GM23248 (cell line): ENCODE measurements around the gene NACA2. TPM values are rescaled to one million over a fixed set of nuclear protein-coding genes. Genes with fewer than 3 reads are reported as not detected.
"Not testable (repeated sequence)": the region's sequence is repeated elsewhere in the genome, so short reads cannot be mapped to it uniquely, and the experiment has no call there.

Source experiments
- DNase-seq: peaks from one replicate; pipeline ENCODE4 v3.0.0-alpha.2; 2015
- H2AFZ ChIP-seq: fragments of 200-600 bp; sonication (generic); 2 replicates; pipeline ENCODE4 v1.6.1; 2016; ENCODE audit warnings: antibody characterized with exemption
- H3F3A ChIP-seq: fragments of 200-600 bp; sonication (generic); 2 replicates; pipeline ENCODE4 v1.6.1; 2016; ENCODE audit warnings: mild to moderate bottlenecking, antibody characterized with exemption, mixed run types; ENCODE audit not compliant: insufficient read depth
- H3K27ac ChIP-seq: fragments of 200-600 bp; sonication (generic); 2 replicates; pipeline ENCODE4 v1.5.1; 2016; ENCODE audit warnings: mild to moderate bottlenecking
- H3K27me3 ChIP-seq: fragments of 200-600 bp; sonication (generic); replicated peaks from 2 replicates; pipeline ENCODE4 v1.6.1; 2016; ENCODE audit warnings: mild to moderate bottlenecking; ENCODE audit not compliant: insufficient read depth
- H3K36me3 ChIP-seq: fragments of 200-600 bp; sonication (generic); 2 replicates; pipeline ENCODE4 v1.6.1; 2016; ENCODE audit warnings: low read depth, mild to moderate bottlenecking
- H3K4me1 ChIP-seq: fragments of 200-600 bp; sonication (generic); 2 replicates; pipeline ENCODE4 v1.6.1; 2016; ENCODE audit warnings: mild to moderate bottlenecking; ENCODE audit not compliant: insufficient read depth
- H3K4me2 ChIP-seq: fragments of 200-600 bp; sonication (generic); one replicate; pipeline ENCODE4 v1.6.1; 2016; ENCODE audit warnings: mild to moderate bottlenecking; ENCODE audit not compliant: unreplicated experiment
- H3K4me3 ChIP-seq: fragments of 200-600 bp; sonication (generic); 2 replicates; pipeline ENCODE4 v1.5.1; 2016; ENCODE audit warnings: mild to moderate bottlenecking
- H3K79me2 ChIP-seq: fragments of 200-600 bp; sonication (generic); 2 replicates; pipeline ENCODE4 v1.6.1; 2016; ENCODE audit warnings: mild to moderate bottlenecking; ENCODE audit not compliant: insufficient read depth
- H3K9ac ChIP-seq: fragments of 200-600 bp; sonication (generic); 2 replicates; pipeline ENCODE4 v1.6.1; 2016; ENCODE audit warnings: mild to moderate bottlenecking
- H3K9me2 ChIP-seq: fragments of 200-600 bp; sonication (generic); 2 replicates; pipeline ENCODE4 v1.6.1; 2016; ENCODE audit warnings: mixed run types, mild to moderate bottlenecking, moderate library complexity; ENCODE audit not compliant: insufficient read depth
- H3K9me3 ChIP-seq: fragments of 200-600 bp; sonication (generic); one replicate; pipeline ENCODE4 v1.6.1; 2017; ENCODE audit warnings: low read depth
- H4K20me1 ChIP-seq: fragments of 200-600 bp; sonication (generic); 2 replicates; pipeline ENCODE4 v1.6.0; 2016; ENCODE audit not compliant: insufficient read depth
- EZH2 ChIP-seq: fragments of 200-600 bp; sonication (generic); IDR thresholded peaks from 2 replicates; pipeline ENCODE4 v1.6.1; 2018; ENCODE audit warnings: antibody characterized with exemption, mild to moderate bottlenecking; ENCODE audit not compliant: insufficient read depth, poor library complexity, severe bottlenecking
- EZH2phosphoT487 ChIP-seq: fragments of 200-600 bp; sonication (generic); IDR thresholded peaks from 2 replicates; pipeline ENCODE4 v1.6.1; 2018; ENCODE audit warnings: antibody characterized with exemption, moderate library complexity, mild to moderate bottlenecking, low read depth; ENCODE audit not compliant: insufficient read depth
- WGBS, 2 experiments: methylation state at CpG; one replicate each; pipeline ENCODE4 v1.1.6; 2015 to 2017; ENCODE audit warnings: low lambda C conversion rate in 2 of 2, low coverage in 1 of 2; ENCODE audit errors: missing lambda C conversion rate in 2 of 2; 5-methylcytosine and 5-hydroxymethylcytosine counted together
- in situ Hi-C: fragments of 300-500 bp; cut with MboI; formaldehyde crosslinking; loops from 2 replicates; pipeline ENCODE4 v1.15.0; 2020
- polyA plus RNA-seq: library from polyadenylated mRNA; unstranded; fragments of >200 nt; fragmentation: Nextera tagmentation; extraction: Ambion mirVana; gene quantifications from 2 replicates; pipeline ENCODE4 v1.2.1, GENCODE V29; 2016
- total RNA-seq: library from RNA; depleted of rRNA; stranded (reverse); fragments of >200 nt; shearing (Covaris generic); gene quantifications from 2 replicates; pipeline ENCODE4 v1.2.3, GENCODE V29; 2014

The NACA2 gene
- total and polyA plus RNA-seq, 2 experiments from 2014 or later, result not detected

- H3K4me2 ChIP-seq, result no peak overlapping the region
- TF ChIP-seq EZH2phosphoT487 (no peak), EZH2 (no peak)
- H3K9me2 ChIP-seq, result no peaks in the 10 kb centered on the region
- no peaks in the 10 kb centered on the region for H3K36me3 ChIP-seq
- in situ Hi-C loops, result no loop called here
- no peaks in the 10 kb centered on the region for H3F3A ChIP-seq
- H3K27ac ChIP-seq, result no peak overlapping the region
- H3K79me2 ChIP-seq, result no peaks in the 10 kb centered on the region
- H3K9ac ChIP-seq, result no peak overlapping the region
- H3K4me1 ChIP-seq, result no peaks in the 10 kb centered on the region
- WGBS, 2 experiments, result 85 to 86% methylated on average over 5 of the region's 5 CpGs
- H3K9me3 ChIP-seq, result no peaks in the 10 kb centered on the region
- H2AFZ ChIP-seq, result no peak overlapping the region
- H4K20me1 ChIP-seq, result no peaks in the 10 kb centered on the region
- no peak overlapping the region for H3K4me3 ChIP-seq
- no peak for DNase-seq
- peaks cover 57% of the 10 kb centered on the region for H3K27me3 ChIP-seq
Observed at GRCh38 chr17:61589990-61590389, 1.0 kb downstream of the NACA2 start.

GRCh38 chr17:61587807-61588660, 3.0 kb downstream of the NACA2 start:
- DNase-seq, result no peak
- in situ Hi-C loops, result no loop called here
- no peaks in the 10 kb centered on the region for H3K79me2 ChIP-seq
- H3K4me3 ChIP-seq, result no peak overlapping the region
- no peaks in the 10 kb centered on the region for H3K4me1 ChIP-seq
- no peaks in the 10 kb centered on the region for H3K9me3 ChIP-seq
- no peak overlapping the region for H3K9ac ChIP-seq
- whole genome bisulfite sequencing, 2 experiments, result 49 to 52% methylated on average over 4 of the region's 4 CpGs
- H3K4me2 ChIP-seq, result no peak overlapping the region
- H3K27ac ChIP-seq, result no peak overlapping the region
- peaks cover 40% of the 10 kb centered on the region for H3K27me3 ChIP-seq
- H2AFZ ChIP-seq, result no peak overlapping the region
- no peaks in the 10 kb centered on the region for H3K9me2 ChIP-seq
- H3K36me3 ChIP-seq, result no peaks in the 10 kb centered on the region
- no peak for TF ChIP-seq EZH2phosphoT487
- TF ChIP-seq EZH2, result no peak
- no peaks in the 10 kb centered on the region for H4K20me1 ChIP-seq
- H3F3A ChIP-seq, result no peaks in the 10 kb centered on the region

- Histone ChIP-seq H3K36me3 (no peaks in the 10 kb centered on the region), H3K9me2 (no peaks in the 10 kb centered on the region), H3K27ac (no peak overlapping the region), H3K4me2 (no peak overlapping the region), H3K79me2 (no peaks in the 10 kb centered on the region), H3K4me3 (no peak overlapping the region), H4K20me1 (no peaks in the 10 kb centered on the region), H3K27me3 (peaks cover 32% of the 10 kb centered on the region), H3K4me1 (no peaks in the 10 kb centered on the region), H2AFZ (no peak overlapping the region), H3K9me3 (no peaks in the 10 kb centered on the region), H3K9ac (no peak overlapping the region), H3F3A (no peaks in the 10 kb centered on the region)
- TF ChIP-seq EZH2 (no peak), EZH2phosphoT487 (no peak)
- in situ Hi-C loops, result no loop called here
- 39 to 50% methylated on average over 1 of the region's 1 CpG for WGBS, 2 experiments
- no peak for DNase-seq
Observed at GRCh38 chr17:61587242-61587641, 3.8 kb downstream of the NACA2 start.

- H3K36me3 ChIP-seq, H3K9me2 ChIP-seq, H3K4me2 ChIP-seq, DNase-seq, H3K9me3 ChIP-seq, H3K9ac ChIP-seq, H3K27ac ChIP-seq, H3K4me1 ChIP-seq, H3K4me3 ChIP-seq, H3K79me2 ChIP-seq, H3F3A ChIP-seq, in situ Hi-C loops, H2AFZ ChIP-seq, H4K20me1 ChIP-seq: not testable (repeated sequence)
- WGBS, 2 experiments, result 29 to 32% methylated on average over 3 of the region's 3 CpGs
- peaks cover 27% of the 10 kb centered on the region for H3K27me3 ChIP-seq
Observed at GRCh38 chr17:61586622-61587021, 4.4 kb downstream of the NACA2 start.
